Measurements from ENCODE around the gene ROBO1. TPM values are rescaled to one million over a fixed set of nuclear protein-coding genes. Genes with fewer than 3 reads are reported as not detected.

Gene ROBO1
- total RNA-seq, 2 experiments from 2014 or later, result 8.6 to 9.0 TPM

DNA sequence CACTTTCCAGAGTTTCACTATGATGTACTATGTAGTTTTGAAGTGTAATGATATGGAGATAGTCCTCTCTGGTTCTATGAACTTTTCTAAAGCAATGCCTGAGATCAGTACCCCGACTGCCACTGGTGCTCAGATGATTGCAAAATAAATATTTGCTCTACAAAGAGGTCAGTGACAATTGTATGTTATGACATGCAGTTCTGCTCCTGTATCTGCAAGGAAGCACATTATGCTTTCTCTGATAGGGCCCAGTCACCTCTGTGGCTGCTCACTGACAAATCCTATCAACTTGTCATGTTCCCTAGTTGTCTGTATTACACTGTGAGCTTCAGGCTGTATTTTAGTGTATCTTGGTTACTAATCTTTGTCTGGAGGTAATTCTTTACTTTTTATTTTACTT, 362.6 kb downstream of the ROBO1 start:
- H3K27ac Mint-ChIP-seq, result no peak overlapping the region
- no peaks in the 10 kb centered on the region for H3K4me1 Mint-ChIP-seq (ENCODE audit: low read depth)
- no peak for DNase-seq
- ChIA-PET POLR2A (no interaction called here), CTCF (no interaction called here)
- H3K9me3 Mint-ChIP-seq, result no peaks in the 10 kb centered on the region
- H3K36me3 Mint-ChIP-seq (ENCODE audit: low read depth), result no peaks in the 10 kb centered on the region
- intact Hi-C loops (cut with micrococcal nuclease), result no loop called here
- H3K4me3 Mint-ChIP-seq, result no peak overlapping the region
- no peaks in the 10 kb centered on the region for H3K27me3 Mint-ChIP-seq
- TF ChIP-seq, protein P1, sequence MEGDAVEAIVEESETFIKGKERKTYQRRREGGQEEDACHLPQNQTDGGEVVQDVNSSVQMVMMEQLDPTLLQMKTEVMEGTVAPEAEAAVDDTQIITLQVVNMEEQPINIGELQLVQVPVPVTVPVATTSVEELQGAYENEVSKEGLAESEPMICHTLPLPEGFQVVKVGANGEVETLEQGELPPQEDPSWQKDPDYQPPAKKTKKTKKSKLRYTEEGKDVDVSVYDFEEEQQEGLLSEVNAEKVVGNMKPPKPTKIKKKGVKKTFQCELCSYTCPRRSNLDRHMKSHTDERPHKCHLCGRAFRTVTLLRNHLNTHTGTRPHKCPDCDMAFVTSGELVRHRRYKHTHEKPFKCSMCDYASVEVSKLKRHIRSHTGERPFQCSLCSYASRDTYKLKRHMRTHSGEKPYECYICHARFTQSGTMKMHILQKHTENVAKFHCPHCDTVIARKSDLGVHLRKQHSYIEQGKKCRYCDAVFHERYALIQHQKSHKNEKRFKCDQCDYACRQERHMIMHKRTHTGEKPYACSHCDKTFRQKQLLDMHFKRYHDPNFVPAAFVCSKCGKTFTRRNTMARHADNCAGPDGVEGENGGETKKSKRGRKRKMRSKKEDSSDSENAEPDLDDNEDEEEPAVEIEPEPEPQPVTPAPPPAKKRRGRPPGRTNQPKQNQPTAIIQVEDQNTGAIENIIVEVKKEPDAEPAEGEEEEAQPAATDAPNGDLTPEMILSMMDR (IDR thresholded peaks at IDR 0.05), result no peak
- ATAC-seq, result no peak

- POLR2A ChIA-PET, result no interaction called here
- Mint-ChIP-seq H3K36me3 (ENCODE audit: low read depth) (no peaks in the 10 kb centered on the region), H3K9me3 (peaks cover 3% of the 10 kb centered on the region), H3K27me3 (no peaks in the 10 kb centered on the region), H3K4me1 (ENCODE audit: low read depth) (no peaks in the 10 kb centered on the region), H3K4me3 (no peak overlapping the region), H3K27ac (no peak overlapping the region)
- ATAC-seq (no peak), DNase-seq (no peak)
- TF ChIP-seq, protein P1 (IDR thresholded peaks at IDR 0.05), result no peak
- intact Hi-C loops (cut with micrococcal nuclease), result no loop called here
- CTCF ChIA-PET, result no interaction called here
Measured at GRCh38 chr3:79396595-79396994, 371.2 kb downstream of the ROBO1 start.

GRCh38 chr3:79392479-79392878, 375.3 kb downstream of the ROBO1 start:
- no peak overlapping the region for H3K27ac Mint-ChIP-seq
- ChIA-PET POLR2A (no interaction called here), CTCF (no interaction called here)
- TF ChIP-seq, protein P1 (IDR thresholded peaks at IDR 0.05), result no peak
- H3K36me3 Mint-ChIP-seq (ENCODE audit: low read depth), result no peaks in the 10 kb centered on the region
- H3K27me3 Mint-ChIP-seq, result no peaks in the 10 kb centered on the region
- ATAC-seq (no peak), DNase-seq (no peak)
- intact Hi-C loops (cut with micrococcal nuclease), result no loop called here
- H3K9me3 Mint-ChIP-seq, result peaks cover 3% of the 10 kb centered on the region
- no peak overlapping the region for H3K4me3 Mint-ChIP-seq
- H3K4me1 Mint-ChIP-seq (ENCODE audit: low read depth), result no peaks in the 10 kb centered on the region

DNA sequence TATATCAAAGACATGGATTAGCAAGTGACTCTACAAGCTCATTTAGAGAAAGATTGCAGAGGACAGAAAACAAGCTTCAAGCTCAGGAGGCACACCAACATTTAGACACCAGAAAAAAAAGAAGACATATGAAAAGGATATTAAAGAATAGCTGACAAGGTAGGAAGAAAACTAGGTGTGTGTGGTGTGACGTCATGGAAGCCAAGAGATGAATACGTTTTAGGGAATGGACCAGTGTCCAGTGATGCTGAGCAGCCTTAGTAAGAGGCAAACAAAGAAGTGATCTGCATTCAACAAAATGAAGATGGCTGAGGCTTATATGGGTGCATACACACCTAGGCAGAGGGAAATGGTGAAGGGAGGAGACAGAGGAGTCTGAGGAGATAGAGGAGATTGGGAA, 377.4 kb downstream of the ROBO1 start:
- H3K9me3 Mint-ChIP-seq, result peaks cover 3% of the 10 kb centered on the region
- no peak overlapping the region for H3K4me3 Mint-ChIP-seq
- no peaks in the 10 kb centered on the region for H3K36me3 Mint-ChIP-seq (ENCODE audit: low read depth)
- H3K27me3 Mint-ChIP-seq, result no peaks in the 10 kb centered on the region
- H3K4me1 Mint-ChIP-seq (ENCODE audit: low read depth), result no peaks in the 10 kb centered on the region
- TF ChIP-seq, protein P1 (IDR thresholded peaks at IDR 0.05), result no peak
- ChIA-PET CTCF (no interaction called here), POLR2A (no interaction called here)
- intact Hi-C loops (cut with micrococcal nuclease), result no loop called here
- DNase-seq (no peak), ATAC-seq (no peak)
- no peak overlapping the region for H3K27ac Mint-ChIP-seq

DNA sequence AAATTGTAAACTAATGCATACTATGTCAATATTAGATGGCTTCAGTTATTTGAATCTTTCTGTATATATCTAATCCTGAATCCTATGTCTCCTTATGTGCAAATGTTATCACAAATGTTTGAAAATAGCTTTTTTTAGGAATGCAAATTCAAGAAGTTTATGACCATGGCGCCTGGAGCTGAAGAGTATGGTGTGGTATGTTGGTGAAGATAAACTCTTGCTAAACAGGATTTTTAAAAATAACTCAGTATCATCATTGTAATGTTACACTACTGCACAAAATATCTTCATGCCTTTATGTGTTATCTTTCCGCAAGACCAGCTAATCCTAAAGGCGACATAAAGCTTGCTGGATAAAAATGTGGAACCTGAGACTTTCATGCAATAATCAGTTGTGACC, 382.6 kb downstream of the ROBO1 start:
- no peak overlapping the region for H3K4me3 Mint-ChIP-seq
- peaks cover 4% of the 10 kb centered on the region for H3K9me3 Mint-ChIP-seq
- POLR2A ChIA-PET, result no interaction called here
- intact Hi-C loops (cut with micrococcal nuclease), result no loop called here
- TF ChIP-seq, protein P1 (IDR thresholded peaks at IDR 0.05), result no peak
- no peak overlapping the region for H3K27ac Mint-ChIP-seq
- DNase-seq (no peak), ATAC-seq (no peak)
- no peaks in the 10 kb centered on the region for H3K4me1 Mint-ChIP-seq (ENCODE audit: low read depth)
- no peaks in the 10 kb centered on the region for H3K36me3 Mint-ChIP-seq (ENCODE audit: low read depth)
- CTCF ChIA-PET, result no interaction called here
- H3K27me3 Mint-ChIP-seq, result no peaks in the 10 kb centered on the region

All from activated CD8-positive, alpha-beta T cell treated with anti-CD3 and anti-CD28 coated beads for 36 hours (primary cell).